Neural cell (in vitro differentiated cells): Measurements from ENCODE around the gene PARD6A. TPM values are rescaled to one million over a fixed set of nuclear protein-coding genes. Genes with fewer than 3 reads are reported as not detected.

ENCODE experiments used
- H2AFZ ChIP-seq: fragments of 200-600, 300-800 bp; sonication (generic), shearing (Covaris generic); 2 replicates; pipeline ENCODE4 v1.6.0; 2014; ENCODE audit warnings: low read depth, mild to moderate bottlenecking, antibody characterized with exemption, low read length, moderate library complexity
- H3F3A ChIP-seq: fragments of 200-600 bp; shearing (Covaris generic); 2 replicates; pipeline ENCODE4 v1.6.1; 2016; ENCODE audit warnings: mild to moderate bottlenecking, moderate library complexity, mixed read lengths, antibody characterized with exemption, low read length; ENCODE audit not compliant: insufficient read depth, poor library complexity, severe bottlenecking
- H3K27ac ChIP-seq: fragments of 200-600, 300-800 bp; sonication (generic), shearing (Covaris generic); 2 replicates; pipeline ENCODE4 v1.5.1; 2014; ENCODE audit warnings: mild to moderate bottlenecking, low read length, moderate library complexity
- H3K27me3 ChIP-seq: fragments of 300-800, 200-600 bp; sonication (generic), shearing (Covaris generic); 2 replicates; pipeline ENCODE4 v1.6.0; 2014; ENCODE audit warnings: mild to moderate bottlenecking, low read depth, low read length, moderate library complexity; ENCODE audit not compliant: insufficient read depth
- H3K36me3 ChIP-seq: fragments of 300-800, 200-600 bp; sonication (generic), shearing (Covaris generic); 2 replicates; pipeline ENCODE4 v1.5.1; 2014; ENCODE audit warnings: mild to moderate bottlenecking, antibody characterized with exemption, low read length, moderate library complexity; ENCODE audit not compliant: insufficient read depth
- H3K4me2 ChIP-seq: fragments of 300-800, 200-600 bp; sonication (generic), shearing (Covaris generic); 2 replicates; pipeline ENCODE4 v1.6.0; 2014; ENCODE audit warnings: mild to moderate bottlenecking, low read length
- H3K4me3 ChIP-seq: fragments of 300-800, 200-600 bp; sonication (generic), shearing (Covaris generic); 2 replicates; pipeline ENCODE4 v1.5.1; 2014; ENCODE audit warnings: mild to moderate bottlenecking, low read length, moderate library complexity
- H3K79me2 ChIP-seq: fragments of 200-600 bp; shearing (Covaris generic); replicated peaks from 2 replicates; pipeline ENCODE4 v1.6.0; 2014; ENCODE audit warnings: mild to moderate bottlenecking, low read length, moderate library complexity; ENCODE audit not compliant: insufficient read depth
- H3K9ac ChIP-seq: fragments of 300-800, 200-600 bp; sonication (generic), shearing (Covaris generic); 2 replicates; pipeline ENCODE4 v1.6.1; 2016; ENCODE audit warnings: mild to moderate bottlenecking, low read length, mixed read lengths
- H3K9me2 ChIP-seq: fragments of 200-600 bp; shearing (Covaris generic); 2 replicates; pipeline ENCODE4 v1.6.1; 2016; ENCODE audit warnings: mild to moderate bottlenecking, low read length, mixed read lengths; ENCODE audit not compliant: insufficient read depth
- H3K9me3 ChIP-seq: fragments of 200-600, 300-800 bp; sonication (generic), shearing (Covaris generic); 2 replicates; pipeline ENCODE4 v1.6.1; 2016; ENCODE audit warnings: mild to moderate bottlenecking, mixed run types, low read length, moderate library complexity, mixed read lengths
- H4K20me1 ChIP-seq: fragments of 200-600 bp; shearing (Covaris generic); 2 replicates; pipeline ENCODE4 v1.6.1; 2016; ENCODE audit warnings: mild to moderate bottlenecking, mixed run types; ENCODE audit not compliant: insufficient read depth
- CTCF ChIP-seq: fragments of 450-650 bp; IDR thresholded peaks from 2 replicates; pipeline ENCODE4 v1.5.1; 2014; ENCODE audit warnings: antibody characterized with exemption, mild to moderate bottlenecking, moderate library complexity; ENCODE audit not compliant: poor library complexity, severe bottlenecking
- EP300 ChIP-seq: fragments of 450-650 bp; conservative IDR thresholded peaks from 2 replicates; pipeline ENCODE4 v1.6.1; 2014; ENCODE audit warnings: antibody characterized with exemption, mild to moderate bottlenecking, moderate library complexity; ENCODE audit not compliant: poor library complexity, severe bottlenecking
- POLR2AphosphoS5 ChIP-seq: IDR thresholded peaks from 2 replicates; pipeline ENCODE4 v1.6.1; 2012
- RAD21 ChIP-seq: fragments of 450-650 bp; conservative IDR thresholded peaks from 2 replicates; pipeline ENCODE4 v1.6.1; 2014; ENCODE audit warnings: antibody characterized with exemption, mild to moderate bottlenecking, moderate library complexity
- REST ChIP-seq: IDR thresholded peaks from 2 replicates; pipeline ENCODE4 v1.6.1; 2012; ENCODE audit warnings: borderline replicate concordance
- SMC3 ChIP-seq: fragments of 450-650 bp; conservative IDR thresholded peaks from 2 replicates; pipeline ENCODE4 v1.6.1; 2014; ENCODE audit warnings: antibody characterized with exemption, mild to moderate bottlenecking, moderate library complexity; ENCODE audit not compliant: poor library complexity
- TAF1 ChIP-seq: IDR thresholded peaks from 2 replicates; pipeline ENCODE4 v1.6.1; 2012; ENCODE audit warnings: low read depth
- polyA plus RNA-seq: library from polyadenylated mRNA; depleted of rRNA; stranded (reverse); fragments of >200 nt; gene quantifications from 2 replicates; pipeline ENCODE4 v1.2.3, GENCODE V29; 2014

PARD6A gene
- polyA plus RNA-seq, 1 donor from 2014 or later = 34.8 TPM

GRCh38 chr16:67669499-67670101 lies 8.8 kb downstream of the PARD6A start:
- no peak for TF ChIP-seq TAF1
- no peak for TF ChIP-seq CTCF
- TF ChIP-seq EP300 = no peak
- Histone ChIP-seq H3K9ac (no peak overlapping the region), H3F3A (no peaks in the 10 kb centered on the region), H3K9me2 (no peaks in the 10 kb centered on the region), H3K27me3 (no peaks in the 10 kb centered on the region), H4K20me1 (no peaks in the 10 kb centered on the region), H3K4me2 (no peak overlapping the region), H3K79me2 (no peaks in the 10 kb centered on the region), H3K36me3 (no peaks in the 10 kb centered on the region), H3K27ac (no peak overlapping the region), H3K4me3 (no peak overlapping the region), H2AFZ (no peak overlapping the region), H3K9me3 (no peaks in the 10 kb centered on the region)

GRCh38 chr16:67672306-67672705 lies 11.5 kb downstream of the PARD6A start:
- Histone ChIP-seq H3K9me2 (no peaks in the 10 kb centered on the region), H3K79me2 (no peaks in the 10 kb centered on the region), H3F3A (no peaks in the 10 kb centered on the region), H3K27ac (no peak overlapping the region), H3K36me3 (no peaks in the 10 kb centered on the region), H3K9ac (no peak overlapping the region), H3K4me3 (no peak overlapping the region), H3K4me2 (no peak overlapping the region), H3K27me3 (no peaks in the 10 kb centered on the region), H2AFZ (no peak overlapping the region), H3K9me3 (no peaks in the 10 kb centered on the region), H4K20me1 (no peaks in the 10 kb centered on the region)
- TF ChIP-seq SMC3 = no peak
- no peak for TF ChIP-seq TAF1
- no peak for TF ChIP-seq EP300
- no peak for TF ChIP-seq POLR2AphosphoS5
- TF ChIP-seq REST = no peak

- Histone ChIP-seq H3F3A (no peaks in the 10 kb centered on the region), H2AFZ (no peak overlapping the region), H3K9me2 (no peaks in the 10 kb centered on the region), H3K4me3 (no peak overlapping the region), H3K9ac (no peak overlapping the region), H3K36me3 (no peaks in the 10 kb centered on the region), H3K4me2 (no peak overlapping the region), H3K79me2 (no peaks in the 10 kb centered on the region), H3K27ac (no peak overlapping the region), H4K20me1 (no peaks in the 10 kb centered on the region), H3K27me3 (no peaks in the 10 kb centered on the region), H3K9me3 (no peaks in the 10 kb centered on the region)
- TF ChIP-seq TAF1 (no peak), REST (no peak), RAD21 (peak; percentile 59), SMC3 (peak; percentile 36), CTCF (peak; percentile 57)
Observed at GRCh38 chr16:67672739-67673662, 12.2 kb downstream of the PARD6A start.
